GM21360 (cell line): ENCODE results near the gene LIFR.
"Not testable (repeated sequence)": the region's sequence is repeated elsewhere in the genome, so short reads cannot be mapped to it uniquely, and the experiment has no call there.

Experiments used
- ATAC-seq: cut with Tn5 transposase; IDR thresholded peaks from one replicate; pipeline ENCODE4 v1.9.1; 2021; ENCODE audit warnings: mild to moderate bottlenecking, moderate library complexity; ENCODE audit not compliant: unreplicated experiment

The LIFR gene

GRCh38 chr5:38582975-38583319 is 26.5 kb upstream of the LIFR start:
- no peak for ATAC-seq

GRCh38 chr5:38582293-38582974 is 26.0 kb upstream of the LIFR start:
- ATAC-seq = no peak

GRCh38 chr5:38581597-38581996 is 25.2 kb upstream of the LIFR start:
- ATAC-seq = no peak

- no peak for ATAC-seq
Observed at GRCh38 chr5:38579105-38579504, 22.7 kb upstream of the LIFR start.

GRCh38 chr5:38576961-38577684 is 20.7 kb upstream of the LIFR start:
- ATAC-seq = no peak

GRCh38 chr5:38576442-38576841 is 20.0 kb upstream of the LIFR start:
- no peak for ATAC-seq

- ATAC-seq = no peak
Observed at GRCh38 chr5:38575476-38575875, 19.0 kb upstream of the LIFR start.

GRCh38 chr5:38574009-38574408 is 17.6 kb upstream of the LIFR start:
- ATAC-seq = no peak

- ATAC-seq = no peak
Observed at GRCh38 chr5:38573521-38573920, 17.1 kb upstream of the LIFR start.

GRCh38 chr5:38569180-38569579 is 12.7 kb upstream of the LIFR start:
- ATAC-seq = no peak

GRCh38 chr5:38567306-38567705 is 10.9 kb upstream of the LIFR start:
- not testable (repeated sequence) for ATAC-seq

- no peak for ATAC-seq
Observed at GRCh38 chr5:38563624-38564023, 7.2 kb upstream of the LIFR start.

GRCh38 chr5:38562444-38563210 is 6.2 kb upstream of the LIFR start:
- no peak for ATAC-seq

- no peak for ATAC-seq
Observed at GRCh38 chr5:38559428-38559827, 3.0 kb upstream of the LIFR start.

- ATAC-seq = no peak
Observed at GRCh38 chr5:38557792-38558191, 1.3 kb upstream of the LIFR start.

- ATAC-seq = no peak
Observed at GRCh38 chr5:38557308-38557710, 863 bp upstream of the LIFR start.

GRCh38 chr5:38556088-38556598 is 303 bp downstream of the LIFR start:
- no peak for ATAC-seq

GRCh38 chr5:38555354-38556087 is 925 bp downstream of the LIFR start:
- ATAC-seq = no peak

- no peak for ATAC-seq
Observed at GRCh38 chr5:38554861-38555260, 1.6 kb downstream of the LIFR start.

- no peak for ATAC-seq
Observed at GRCh38 chr5:38554403-38554802, 2.0 kb downstream of the LIFR start.

GRCh38 chr5:38553001-38553521 is 3.4 kb downstream of the LIFR start:
- no peak for ATAC-seq
